Inflammatory macrophage treated with lipopolysaccharide for 4 hours (primary cell): ENCODE measurements around the gene PTPRJ.
"Not testable (repeated sequence)": the region's sequence is repeated elsewhere in the genome, so short reads cannot be mapped to it uniquely, and the experiment has no call there.

Experiments
- DNase-seq: peaks from one replicate; pipeline ENCODE4 v3.0.0-alpha.2; 2020

Gene PTPRJ

DNA sequence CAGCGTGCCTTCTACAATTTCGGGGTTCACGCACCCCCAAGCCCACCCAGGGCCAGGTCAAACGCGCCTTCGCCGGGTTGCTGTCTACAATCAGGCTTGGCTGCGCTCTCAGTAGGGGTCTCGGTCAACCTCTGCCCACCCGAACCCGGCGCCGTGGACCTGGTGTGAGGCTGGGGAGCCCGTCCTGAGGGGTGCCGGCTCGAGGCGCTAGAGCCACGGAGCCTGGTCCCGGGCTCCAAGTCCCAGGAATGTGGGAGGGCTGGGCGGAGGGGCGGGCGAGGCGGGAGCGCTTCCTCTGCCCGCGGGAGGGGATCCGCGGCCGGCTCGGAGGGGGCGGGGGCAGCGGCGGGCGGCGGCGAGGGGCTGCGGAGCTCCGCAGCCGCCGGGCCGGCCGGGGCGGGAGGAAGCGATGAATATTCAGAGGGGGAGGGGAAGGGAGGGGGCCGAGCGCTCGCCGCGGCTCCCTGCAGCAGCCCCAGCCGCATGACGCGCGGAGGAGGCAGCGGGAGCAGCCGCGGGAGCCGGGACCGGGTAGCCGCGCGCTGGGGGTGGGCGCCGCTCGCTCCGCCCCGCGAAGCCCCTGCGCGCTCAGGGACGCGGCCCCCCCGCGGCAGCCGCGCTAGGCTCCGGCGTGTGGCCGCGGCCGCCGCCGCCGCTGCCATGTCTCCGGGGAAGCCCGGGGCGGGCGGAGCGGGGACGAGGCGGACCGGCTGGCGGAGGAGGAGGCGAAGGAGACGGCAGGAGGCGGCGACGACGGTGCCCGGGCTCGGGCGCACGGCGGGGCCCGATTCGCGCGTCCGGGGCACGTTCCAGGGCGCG, at the start of gene PTPRJ:
TSS of gene PTPRJ (plus strand) at position 472 of the 819 bp plus-strand sequence. CDS start 354 bp downstream, outside the sequence.
- DNase-seq, result peak; percentile 71

- no peak for DNase-seq
These were observed 47.8 kb upstream of the PTPRJ start for GRCh38 chr11:47932544-47932943.

DNA sequence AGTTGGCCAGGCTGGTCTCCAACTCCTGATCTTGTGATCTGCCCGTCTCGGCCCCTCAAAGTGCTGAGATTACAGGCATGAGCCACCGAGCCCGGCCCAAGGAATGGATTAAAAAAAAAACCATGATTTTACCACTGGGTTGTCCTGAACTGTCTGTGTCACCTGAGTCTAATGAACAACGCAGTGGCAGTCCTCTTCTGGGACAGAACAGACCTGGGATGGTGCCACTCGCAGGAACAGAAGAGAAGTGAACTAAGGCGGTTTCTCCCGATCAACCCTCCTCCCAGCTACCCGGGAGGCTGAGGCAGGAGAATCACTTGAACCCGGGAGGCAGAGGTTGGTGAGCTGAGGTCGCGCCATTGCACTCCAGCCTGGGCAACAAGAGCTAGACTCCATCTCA, 46.6 kb upstream of the PTPRJ start:
- not testable (repeated sequence) for DNase-seq

GRCh38 chr11:47938791-47939560, 41.4 kb upstream of the PTPRJ start:
- DNase-seq, result no peak

DNA sequence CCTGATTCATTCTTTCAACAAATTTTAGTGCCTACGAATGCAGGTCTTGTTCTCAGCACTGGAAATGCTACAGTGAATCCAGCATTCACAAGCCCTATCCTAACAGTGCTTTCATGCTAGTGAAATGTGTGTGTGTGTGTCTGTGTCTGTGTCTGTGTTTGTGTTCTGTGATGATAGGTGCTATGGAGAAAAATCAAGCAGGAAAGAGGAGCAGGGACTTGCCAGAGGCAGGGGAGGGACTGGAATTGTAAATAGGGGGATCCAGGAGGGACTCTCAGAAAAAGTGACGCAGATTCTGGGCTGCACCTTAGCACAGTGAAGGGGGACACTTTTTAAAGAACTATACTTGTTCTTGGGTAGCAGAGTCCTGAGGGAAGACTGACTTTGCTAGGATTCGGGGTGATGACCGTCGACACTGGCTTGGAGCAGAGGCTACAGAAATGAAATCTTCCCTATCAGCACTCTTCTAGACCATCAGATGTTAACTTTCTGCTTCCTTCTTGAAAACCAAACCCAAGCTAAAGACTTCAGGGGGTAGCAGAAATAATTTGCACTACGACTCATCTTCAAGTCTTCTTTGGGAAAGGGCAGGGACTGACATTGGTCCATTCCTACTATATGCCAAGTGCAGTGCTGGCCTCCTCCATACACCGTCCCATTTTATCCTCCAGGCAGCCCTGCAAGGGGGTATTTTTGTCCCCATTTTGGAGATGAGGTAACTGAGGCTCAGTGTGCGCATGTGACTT, 39.3 kb upstream of the PTPRJ start:
- no peak for DNase-seq

GRCh38 chr11:47941907-47942558, 38.3 kb upstream of the PTPRJ start:
- peak; percentile 73 for DNase-seq

GRCh38 chr11:47943721-47944586, 36.4 kb upstream of the PTPRJ start:
- DNase-seq, result no peak

- DNase-seq, result no peak
These were observed 35.7 kb upstream of the PTPRJ start for GRCh38 chr11:47944632-47945031.

DNA sequence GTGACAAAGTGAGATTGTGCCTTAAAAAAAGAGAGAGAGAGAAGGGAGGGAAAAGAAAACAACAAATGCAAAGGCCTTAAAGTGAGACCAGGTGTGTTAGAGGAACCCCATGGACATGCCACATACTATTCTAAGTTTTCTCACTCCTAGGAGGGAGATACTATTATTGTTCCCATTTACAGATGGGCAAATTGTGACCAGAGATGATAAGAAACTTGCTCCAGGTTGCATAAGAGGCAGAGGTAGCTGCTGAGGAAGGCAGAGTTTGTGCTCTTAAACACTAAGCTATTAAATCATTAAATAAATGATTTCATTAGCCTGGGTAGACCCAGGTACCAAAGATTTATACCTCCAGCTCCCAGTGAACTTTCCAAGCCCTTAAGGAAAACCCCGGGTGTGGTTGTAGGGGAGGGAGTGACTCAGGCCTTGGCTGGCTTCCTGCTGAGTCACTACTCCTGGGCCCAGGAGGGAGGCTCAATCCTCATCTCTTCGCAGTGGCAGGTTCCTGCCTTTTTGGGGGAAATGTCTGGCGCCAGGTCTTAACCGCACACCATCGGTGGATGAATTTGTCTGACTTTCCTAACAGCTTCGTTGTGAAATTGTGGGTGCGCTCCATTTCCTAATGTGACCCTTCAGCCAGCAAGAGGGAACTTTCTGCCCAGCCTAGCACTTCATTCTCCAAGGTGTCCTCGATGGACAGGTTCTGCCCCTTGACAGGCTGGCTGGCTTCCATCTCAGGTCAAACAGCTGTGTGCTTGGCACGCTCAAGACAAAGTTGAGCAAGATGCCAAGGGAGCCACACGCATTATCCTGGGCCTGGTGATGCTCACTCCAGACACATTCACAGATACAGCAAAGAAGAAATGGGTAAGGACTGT, 33.4 kb upstream of the PTPRJ start:
- DNase-seq, result peak; percentile 88

GRCh38 chr11:47948137-47948536, 32.2 kb upstream of the PTPRJ start:
- DNase-seq, result no peak

DNA sequence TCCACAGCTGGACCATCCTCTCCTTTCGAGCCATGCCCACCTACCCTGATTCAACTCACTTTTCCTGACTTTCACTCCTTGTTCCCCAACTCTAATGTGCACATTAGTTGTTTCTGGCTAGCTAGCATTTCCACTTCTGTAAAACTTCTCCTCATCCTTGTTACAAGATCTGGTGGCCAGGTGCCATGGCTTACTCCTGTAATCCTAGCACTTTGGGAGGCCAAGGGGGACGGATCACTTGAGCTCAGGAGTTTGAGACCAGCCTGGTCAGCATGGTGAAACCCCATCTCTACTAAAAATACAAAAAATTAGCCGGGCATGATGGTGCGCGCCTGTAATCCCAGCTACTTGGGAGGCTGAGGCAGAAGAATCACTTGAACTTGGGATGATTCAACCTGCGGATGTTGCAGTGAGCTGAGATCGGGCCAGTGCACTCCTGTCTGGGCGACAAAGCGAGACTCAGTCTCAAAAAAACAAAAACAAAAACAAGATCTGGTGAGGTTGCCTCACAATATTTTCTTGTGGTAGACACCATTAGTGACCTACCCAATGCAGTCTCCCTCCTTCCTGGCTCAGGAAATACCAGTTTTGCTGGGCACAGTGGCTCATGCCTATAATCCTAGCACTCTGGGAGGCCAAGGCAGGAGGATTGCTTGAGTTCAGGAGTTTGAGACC, 31.2 kb upstream of the PTPRJ start:
- DNase-seq, result not testable (repeated sequence)

DNA sequence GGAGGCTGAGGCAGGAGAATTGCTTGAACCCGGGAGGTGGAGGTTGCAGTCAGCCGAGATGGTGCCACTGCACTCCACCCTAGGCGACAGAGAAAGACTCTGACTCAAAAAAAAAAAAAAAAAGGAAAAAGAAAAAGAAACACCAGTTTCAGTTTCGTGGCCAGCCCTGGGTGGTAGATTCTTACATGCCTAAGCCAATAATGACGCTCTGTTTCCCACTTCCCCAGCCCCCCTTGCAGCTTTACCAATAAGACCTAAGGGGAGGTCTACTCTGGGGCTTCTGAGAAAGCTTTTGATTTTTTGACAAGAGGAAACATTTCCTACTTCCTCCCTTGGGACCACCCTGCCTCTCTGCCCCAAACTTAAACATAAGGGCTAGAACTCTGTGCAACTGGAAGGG, 30.0 kb upstream of the PTPRJ start:
- DNase-seq, result peak; percentile 87

GRCh38 chr11:47951504-47951903, 28.9 kb upstream of the PTPRJ start:
- peak; percentile 94 for DNase-seq

DNA sequence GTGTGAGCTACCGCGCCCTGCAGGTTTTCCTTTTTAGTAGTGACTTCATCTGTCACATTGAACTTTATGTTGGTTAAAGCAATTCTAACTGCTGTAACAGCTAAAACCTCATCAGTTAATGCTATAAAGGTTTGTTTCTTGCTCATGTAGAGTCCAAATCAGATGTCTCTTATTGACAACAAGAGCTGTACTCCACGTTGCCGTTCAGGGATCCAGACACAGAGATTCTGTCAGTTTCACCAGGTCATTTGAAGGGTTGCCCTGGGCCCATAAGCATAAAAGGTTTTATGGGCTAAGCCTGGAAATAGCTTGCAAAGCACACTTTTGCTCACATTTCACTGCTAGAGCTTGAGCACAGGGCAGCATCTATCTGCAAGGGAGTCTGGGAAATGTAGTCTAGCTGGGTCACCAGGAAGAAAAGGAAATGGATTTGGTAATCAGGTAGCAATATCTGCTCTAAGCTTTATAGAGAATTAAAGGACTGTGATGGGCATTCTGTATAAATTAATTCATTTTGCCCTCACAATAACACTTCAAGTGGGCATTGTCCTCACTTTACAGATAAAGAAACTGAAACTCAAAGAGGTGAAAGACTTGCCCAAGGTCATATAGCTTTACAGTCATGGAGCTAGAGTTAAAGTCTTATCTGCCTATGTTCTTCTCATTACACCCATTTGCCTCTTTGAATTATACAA, 25.2 kb upstream of the PTPRJ start:
- no peak for DNase-seq

GRCh38 chr11:47960015-47960414, 20.3 kb upstream of the PTPRJ start:
- no peak for DNase-seq

- DNase-seq, result no peak
These were observed 19.0 kb upstream of the PTPRJ start for GRCh38 chr11:47961383-47961782.

- DNase-seq, result no peak
These were observed 15.8 kb upstream of the PTPRJ start for GRCh38 chr11:47964546-47964945.

- DNase-seq, result peak; percentile 51
These were observed 12.5 kb upstream of the PTPRJ start for GRCh38 chr11:47967577-47968525.
